GM12873 (cell line): ENCODE measurements around the gene PPP2R5C.

Experiments used
- TF ChIP-seq, protein P1 (sequence below): IDR thresholded peaks from 2 replicates; pipeline ENCODE4 v1.5.1; 2012; ENCODE audit warnings: low read depth, mild to moderate bottlenecking, moderate library complexity, low read length, control low read depth; ENCODE audit not compliant: insufficient read depth; ENCODE audit errors: missing control alignments

The PPP2R5C gene

DNA sequence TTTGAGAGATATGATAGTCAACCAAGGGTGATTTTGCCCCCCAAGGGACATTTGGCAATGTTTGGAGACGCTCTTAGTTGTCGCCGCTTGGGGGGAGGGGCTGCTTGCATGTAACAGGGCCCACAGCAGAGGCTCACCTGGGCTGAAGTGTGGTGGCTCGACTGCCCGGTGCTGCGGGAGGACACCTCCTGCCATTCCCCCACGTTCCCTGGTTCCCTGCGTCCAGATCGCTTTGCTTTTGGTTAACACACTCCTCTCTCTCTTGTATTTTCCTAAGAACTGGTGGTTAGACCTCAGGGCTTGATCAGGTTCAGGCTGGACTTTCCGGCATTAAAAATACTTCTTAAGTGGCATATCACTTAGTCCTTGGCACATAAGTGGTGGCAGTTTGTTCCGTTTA, 18.9 kb downstream of the PPP2R5C start:
- TF ChIP-seq, protein P1, sequence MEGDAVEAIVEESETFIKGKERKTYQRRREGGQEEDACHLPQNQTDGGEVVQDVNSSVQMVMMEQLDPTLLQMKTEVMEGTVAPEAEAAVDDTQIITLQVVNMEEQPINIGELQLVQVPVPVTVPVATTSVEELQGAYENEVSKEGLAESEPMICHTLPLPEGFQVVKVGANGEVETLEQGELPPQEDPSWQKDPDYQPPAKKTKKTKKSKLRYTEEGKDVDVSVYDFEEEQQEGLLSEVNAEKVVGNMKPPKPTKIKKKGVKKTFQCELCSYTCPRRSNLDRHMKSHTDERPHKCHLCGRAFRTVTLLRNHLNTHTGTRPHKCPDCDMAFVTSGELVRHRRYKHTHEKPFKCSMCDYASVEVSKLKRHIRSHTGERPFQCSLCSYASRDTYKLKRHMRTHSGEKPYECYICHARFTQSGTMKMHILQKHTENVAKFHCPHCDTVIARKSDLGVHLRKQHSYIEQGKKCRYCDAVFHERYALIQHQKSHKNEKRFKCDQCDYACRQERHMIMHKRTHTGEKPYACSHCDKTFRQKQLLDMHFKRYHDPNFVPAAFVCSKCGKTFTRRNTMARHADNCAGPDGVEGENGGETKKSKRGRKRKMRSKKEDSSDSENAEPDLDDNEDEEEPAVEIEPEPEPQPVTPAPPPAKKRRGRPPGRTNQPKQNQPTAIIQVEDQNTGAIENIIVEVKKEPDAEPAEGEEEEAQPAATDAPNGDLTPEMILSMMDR: no peak

DNA sequence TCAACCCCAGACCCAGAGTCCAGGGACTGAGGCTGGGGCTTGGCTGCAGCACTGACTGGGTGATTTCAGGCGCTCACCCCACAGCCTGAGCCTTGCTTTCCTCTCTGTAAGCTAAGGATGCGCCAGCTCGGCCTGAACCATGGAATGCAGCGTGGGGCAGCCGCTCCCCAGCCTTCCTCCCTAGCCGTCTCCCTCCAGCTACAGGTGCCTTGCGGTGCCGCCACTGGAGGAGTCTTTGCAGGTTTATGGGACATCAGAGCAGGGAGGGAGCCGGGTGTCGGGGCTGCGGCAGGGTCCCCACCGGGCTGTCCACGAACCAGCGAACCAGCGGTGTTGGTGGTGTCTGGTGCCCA, 19.4 kb downstream of the PPP2R5C start:
- TF ChIP-seq, protein P1: no peak

DNA sequence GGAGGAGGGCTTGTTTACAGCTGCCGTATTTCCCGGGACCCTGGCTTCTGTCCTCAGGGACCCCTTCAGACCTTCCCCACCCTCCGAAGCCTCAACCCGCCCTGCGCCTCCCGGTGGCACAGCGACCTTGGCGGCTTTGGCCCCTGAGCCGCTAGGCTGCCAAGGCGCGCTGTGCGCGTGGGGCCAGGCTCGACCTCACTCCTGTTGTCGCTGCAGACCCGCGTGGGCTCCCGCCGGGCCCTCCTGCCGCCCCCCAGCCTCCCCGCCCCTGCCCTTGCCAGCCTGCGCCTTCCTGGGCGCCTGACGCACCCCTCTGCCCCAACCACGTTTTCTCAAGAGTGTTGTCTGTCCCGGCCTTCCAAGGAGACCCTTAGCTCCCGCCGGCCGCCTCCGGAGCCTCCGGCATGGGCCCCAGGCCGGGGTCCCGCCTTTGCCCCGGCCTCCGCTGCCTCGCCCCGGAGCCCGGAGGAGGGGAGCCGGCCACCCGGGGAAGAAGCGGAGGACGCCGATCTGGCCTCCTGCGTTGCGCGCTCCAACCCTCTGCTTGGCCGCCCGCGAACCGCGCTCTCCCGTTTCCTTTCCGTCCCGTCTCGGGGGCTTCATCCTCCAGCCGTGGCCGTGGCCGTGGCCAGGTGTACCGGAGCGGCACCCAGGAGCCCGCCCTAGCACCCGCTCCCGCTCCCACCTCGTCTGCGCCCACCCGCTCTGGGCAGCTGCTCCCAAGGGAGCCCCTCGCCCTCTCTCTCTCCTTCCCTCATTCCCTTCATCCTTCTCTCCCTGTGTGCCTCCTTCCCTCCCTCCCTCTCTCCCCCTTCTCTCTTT, 19.9 kb downstream of the PPP2R5C start:
- TF ChIP-seq, protein P1: no peak

DNA sequence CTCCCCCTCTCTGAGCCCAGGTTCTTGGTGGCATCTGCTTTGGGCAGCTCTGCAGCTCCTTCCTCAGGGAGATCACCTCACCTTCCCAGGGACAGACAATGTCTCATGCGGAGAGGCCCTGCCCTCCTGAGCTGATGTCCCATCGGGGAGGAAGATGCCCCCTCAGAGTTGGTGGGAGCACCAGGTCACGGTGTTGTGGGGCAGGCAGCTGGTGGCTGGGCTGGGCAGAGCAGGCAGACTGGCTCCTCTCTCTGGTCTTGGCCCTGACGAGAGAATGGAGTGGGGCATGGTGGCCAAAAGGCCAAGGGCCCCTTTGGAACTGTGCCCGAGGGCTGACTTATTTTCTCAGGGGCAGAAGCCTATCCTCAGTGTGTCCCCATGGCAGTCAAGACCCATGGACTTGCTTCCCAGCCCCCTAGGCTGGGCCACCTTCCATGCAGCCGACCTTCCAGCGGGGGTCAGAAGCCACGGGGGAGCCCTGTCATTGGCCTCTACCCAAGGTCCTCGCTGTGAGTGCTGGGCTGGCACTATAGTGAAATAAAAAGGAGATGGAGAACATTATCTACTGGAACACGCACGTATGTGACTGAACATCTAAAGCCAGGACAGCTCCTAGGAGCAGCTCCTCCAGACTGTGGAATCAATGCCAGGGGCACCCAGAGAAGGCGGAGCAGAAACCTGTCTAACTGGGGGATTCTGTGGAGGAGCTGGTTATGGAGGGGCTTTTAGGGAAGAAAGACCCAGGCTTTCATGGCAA, 21.9 kb downstream of the PPP2R5C start:
- TF ChIP-seq, protein P1: no peak

DNA sequence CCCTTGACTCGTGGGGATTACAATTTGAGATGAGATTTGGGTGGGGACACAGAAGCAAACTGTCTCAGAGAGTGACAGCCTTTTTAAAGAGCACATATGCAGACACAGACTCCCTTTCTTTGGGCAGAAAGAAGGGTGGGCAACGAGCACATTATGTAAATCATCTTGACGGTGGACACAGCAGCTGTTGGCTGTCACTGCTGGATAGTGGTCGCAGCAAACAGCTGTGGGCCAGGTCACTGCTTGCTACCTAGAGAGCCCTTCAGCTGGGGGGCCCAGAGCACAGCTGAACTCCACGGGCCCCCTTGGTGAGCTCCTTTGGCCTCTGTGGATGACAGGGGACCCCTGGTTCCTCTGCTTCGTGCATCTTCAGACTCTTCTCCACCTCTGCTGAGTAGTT, 23.1 kb downstream of the PPP2R5C start:
- TF ChIP-seq, protein P1: no peak

DNA sequence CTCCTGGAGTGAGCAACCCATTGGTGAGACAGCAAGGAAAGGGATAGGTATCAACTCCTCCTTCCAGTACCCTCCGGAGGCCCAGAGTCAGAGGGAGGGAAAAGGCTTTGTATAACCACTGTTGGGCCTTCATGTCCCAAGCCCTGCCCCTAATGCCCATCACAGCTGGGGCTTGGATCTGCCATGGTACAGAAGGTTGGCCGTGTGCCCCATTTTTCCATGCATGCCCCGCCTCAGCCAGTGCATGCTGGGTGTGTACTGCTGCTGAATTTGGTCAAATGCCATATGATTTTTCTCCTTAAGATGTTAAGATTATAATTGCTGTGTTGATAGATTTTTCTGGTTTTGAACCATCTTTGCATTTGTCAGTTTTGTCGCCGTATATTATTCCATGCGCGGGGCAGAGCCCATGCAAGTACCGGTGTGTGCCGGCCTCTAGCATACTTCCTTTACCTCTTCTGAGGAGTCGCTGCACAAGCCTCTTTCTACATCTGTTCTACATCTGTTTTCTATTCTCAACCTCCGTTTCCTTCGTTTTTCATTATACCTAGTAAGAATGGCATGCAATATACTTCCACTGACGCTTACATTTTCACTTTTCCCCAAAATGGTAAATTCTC, 26.6 kb downstream of the PPP2R5C start:
- TF ChIP-seq, protein P1: no peak

DNA sequence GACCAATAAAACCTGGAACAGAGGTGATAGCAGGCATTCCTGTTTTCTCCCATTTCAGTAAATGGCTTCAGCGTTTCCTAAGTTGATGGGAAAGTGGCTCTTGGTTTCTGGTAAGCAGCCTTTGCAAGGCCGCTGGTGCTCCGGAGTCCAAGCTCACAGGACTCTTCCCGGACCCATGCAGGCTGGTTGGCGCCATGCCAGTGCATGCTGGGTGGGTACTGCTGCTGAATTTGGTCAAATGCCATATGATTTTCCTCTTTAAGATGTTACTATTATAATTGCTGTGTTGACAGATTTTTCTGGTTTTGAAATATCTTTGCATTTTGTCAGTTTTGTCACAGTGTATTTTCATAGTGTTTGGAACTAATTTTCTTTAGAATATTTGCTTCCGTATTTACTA, 27.7 kb downstream of the PPP2R5C start:
- TF ChIP-seq, protein P1: no peak
